Gastrocnemius medialis (tissue), 4 donors: ENCODE data around the gene ADORA2A. TPM values are rescaled to one million over a fixed set of nuclear protein-coding genes. Genes with fewer than 3 reads are reported as not detected.

Source experiments
- ATAC-seq, 2 donors: fragments of 150-250 bp; one replicate each; pipeline ENCODE4 v1.9.1; 2016
- DNase-seq, 2 donors: peaks; one replicate each; pipeline ENCODE4 v3.0.0-alpha.2; 2019
- H3K27ac ChIP-seq, 4 donors: fragments of 200-600 bp; sonication (generic); 1 replicate in 1 of 4; 2 replicates in 3 of 4; pipeline ENCODE4 v1.5.1; 2016 to 2018; ENCODE audit warnings: mild to moderate bottlenecking in 2 of 4, moderate library complexity in 1 of 4
- H3K27me3 ChIP-seq, 3 donors: fragments of 200-600 bp; sonication (generic) in 2 of 3; 1 replicate in 1 of 3; 2 replicates in 2 of 3; pipeline versions ENCODE4 v1.5.1 to v1.6.0; 2016 to 2019; ENCODE audit warnings: mild to moderate bottlenecking in 1 of 3, moderate library complexity in 1 of 3
- H3K36me3 ChIP-seq, 2 donors: fragments of 200-600 bp; sonication (generic) in 1 of 2; one replicate each; pipeline ENCODE4 v1.5.1; 2017 to 2018
- H3K4me1 ChIP-seq, 2 donors: fragments of 200-600 bp; sonication (generic) in 1 of 2; one replicate each; pipeline ENCODE4 v1.5.1; 2016 to 2017; ENCODE audit warnings: mild to moderate bottlenecking in 2 of 2
- H3K4me3 ChIP-seq, 4 donors: fragments of 200-600 bp; sonication (generic) in 3 of 4; 1 replicate in 1 of 4; 2 replicates in 3 of 4; pipeline ENCODE4 v1.5.1; 2016 to 2019; ENCODE audit warnings: mild to moderate bottlenecking in 2 of 4
- H3K9me3 ChIP-seq, 3 donors: fragments of 200-600 bp; sonication (generic) in 2 of 3; 1 replicate in 1 of 3; 2 replicates in 2 of 3; pipeline ENCODE4 v1.5.1; 2016 to 2019
- CTCF ChIP-seq, 5 experiments: fragments of 450-650 bp in 3 of 5; fragments of 200-600 bp in 2 of 5; sonication (generic) in 2 of 5; IDR thresholded peaks in 4 of 5; conservative IDR thresholded peaks in 1 of 5; 1 replicate in 4 of 5; 2 replicates in 1 of 5; pipeline ENCODE4 v1.5.1; 2016 to 2019; ENCODE audit warnings: antibody characterized with exemption in 5 of 5, mild to moderate bottlenecking in 3 of 5, moderate library complexity in 3 of 5
- POLR2A ChIP-seq, 2 donors: fragments of 450-650 bp; IDR thresholded peaks; one replicate each; pipeline ENCODE4 v1.6.1; 2017; ENCODE audit warnings: antibody characterized with exemption in 2 of 2, mild to moderate bottlenecking in 2 of 2, moderate library complexity in 2 of 2
- in situ Hi-C, 4 donors: fragments of 200-750 bp; cut with MboI; loops; one replicate each; pipeline versions ENCODE4 v1.15.0 to v1.8.0; 2017; ENCODE audit warnings: low sequenced_read_pairs in 4 of 4
- intact Hi-C: fragments of 100-400 bp; cut with DNase I; formaldehyde crosslinking; loops from one replicate; pipeline ENCODE4 v1.15.1; 2023; ENCODE audit warnings: low total_unique reads
- total RNA-seq, 4 donors: library from RNA; depleted of rRNA; stranded (reverse); fragments of >200 nt; gene quantifications; one replicate each; pipeline versions ENCODE4 v1.1.0 to v1.2.3, GENCODE V29; 2016

ADORA2A gene
- total RNA-seq, 4 donors from 2014 or later, result 0.39 to 3.6 (median 1.2) TPM

DNA sequence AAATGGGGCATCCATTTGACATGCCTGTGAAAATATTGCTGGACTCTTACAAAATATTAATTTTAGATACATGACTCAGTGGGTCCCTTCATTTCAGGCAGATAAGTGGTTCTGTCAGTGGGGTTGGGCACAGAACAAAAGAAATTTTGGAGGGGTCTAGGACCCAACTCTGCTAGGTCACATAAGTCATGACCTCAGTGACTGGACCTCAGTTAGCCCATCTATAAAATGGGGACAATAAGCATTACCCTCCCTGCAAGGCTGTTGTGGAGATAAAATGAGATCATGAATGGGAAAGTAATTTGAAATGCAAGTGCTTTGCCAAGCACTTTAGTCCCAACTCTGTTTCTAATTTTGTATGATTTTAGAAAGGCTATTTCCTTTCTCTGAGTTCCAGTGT lies 23.8 kb downstream of the ADORA2A start:
- no peak for DNase-seq
- intact Hi-C loops (no loop called here), in situ Hi-C loops (no loop called here)
- no peak for TF ChIP-seq CTCF (IDR thresholded peaks at IDR 0.05 in 4 of 5, conservative IDR thresholded peaks at IDR 0.05 in 1 of 5)
- no peak for TF ChIP-seq POLR2A (IDR thresholded peaks at IDR 0.05)
- peaks cover 0 to 14% of the 10 kb centered on the region in 2 donors for H3K4me1 ChIP-seq
- H3K9me3 ChIP-seq, result no peaks in the 10 kb centered on the region
- no peak overlapping the region for H3K27ac ChIP-seq
- no peaks in the 10 kb centered on the region for H3K27me3 ChIP-seq
- no peaks in the 10 kb centered on the region for H3K36me3 ChIP-seq
- no peak overlapping the region for H3K4me3 ChIP-seq
- ATAC-seq, result no peak

GRCh38 chr22:24453853-24454252 lies 26.5 kb downstream of the ADORA2A start:
- Histone ChIP-seq H3K9me3 (no peaks in the 10 kb centered on the region), H3K4me1 (peaks cover 0 to 15% of the 10 kb centered on the region in 2 donors), H3K36me3 (no peaks in the 10 kb centered on the region), H3K4me3 (no peak overlapping the region), H3K27ac (no peak overlapping the region), H3K27me3 (no peaks in the 10 kb centered on the region)
- DNase-seq (no peak), ATAC-seq (no peak)
- intact Hi-C loops, result no loop called here
- in situ Hi-C loops, result no loop called here
- TF ChIP-seq POLR2A (IDR thresholded peaks at IDR 0.05) (no peak), CTCF (IDR thresholded peaks at IDR 0.05 in 4 of 5, conservative IDR thresholded peaks at IDR 0.05 in 1 of 5) (no peak)

DNA sequence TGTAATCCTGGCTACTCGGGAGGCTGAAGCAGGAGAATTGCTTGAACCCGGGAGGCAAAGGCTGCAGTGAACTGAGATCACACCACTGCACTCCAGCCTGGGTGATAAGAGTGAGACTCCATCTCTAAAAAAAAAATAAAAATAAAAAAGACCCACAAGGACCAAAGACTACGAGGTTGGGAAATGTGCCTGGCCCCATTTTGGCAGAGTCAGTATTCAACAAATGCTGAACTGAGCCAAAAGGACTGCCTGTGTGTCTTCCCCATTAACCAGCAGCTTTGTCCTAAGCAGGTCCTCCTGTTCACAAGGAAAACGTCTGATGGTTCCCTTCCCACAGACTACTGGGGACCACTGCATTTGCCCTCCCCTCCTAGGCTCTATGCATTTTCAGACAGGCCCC lies 27.6 kb downstream of the ADORA2A start:
- no peak for ATAC-seq
- H3K4me1 ChIP-seq, result peaks cover 0 to 15% of the 10 kb centered on the region in 2 donors
- H3K27ac ChIP-seq, result no peak overlapping the region
- no peaks in the 10 kb centered on the region for H3K27me3 ChIP-seq
- DNase-seq, result no peak
- no peaks in the 10 kb centered on the region for H3K9me3 ChIP-seq
- intact Hi-C loops, result no loop called here
- in situ Hi-C loops, result no loop called here
- H3K36me3 ChIP-seq, result no peaks in the 10 kb centered on the region
- H3K4me3 ChIP-seq, result no peak overlapping the region
- TF ChIP-seq CTCF (IDR thresholded peaks at IDR 0.05 in 4 of 5, conservative IDR thresholded peaks at IDR 0.05 in 1 of 5) (no peak), POLR2A (IDR thresholded peaks at IDR 0.05) (no peak)

DNA sequence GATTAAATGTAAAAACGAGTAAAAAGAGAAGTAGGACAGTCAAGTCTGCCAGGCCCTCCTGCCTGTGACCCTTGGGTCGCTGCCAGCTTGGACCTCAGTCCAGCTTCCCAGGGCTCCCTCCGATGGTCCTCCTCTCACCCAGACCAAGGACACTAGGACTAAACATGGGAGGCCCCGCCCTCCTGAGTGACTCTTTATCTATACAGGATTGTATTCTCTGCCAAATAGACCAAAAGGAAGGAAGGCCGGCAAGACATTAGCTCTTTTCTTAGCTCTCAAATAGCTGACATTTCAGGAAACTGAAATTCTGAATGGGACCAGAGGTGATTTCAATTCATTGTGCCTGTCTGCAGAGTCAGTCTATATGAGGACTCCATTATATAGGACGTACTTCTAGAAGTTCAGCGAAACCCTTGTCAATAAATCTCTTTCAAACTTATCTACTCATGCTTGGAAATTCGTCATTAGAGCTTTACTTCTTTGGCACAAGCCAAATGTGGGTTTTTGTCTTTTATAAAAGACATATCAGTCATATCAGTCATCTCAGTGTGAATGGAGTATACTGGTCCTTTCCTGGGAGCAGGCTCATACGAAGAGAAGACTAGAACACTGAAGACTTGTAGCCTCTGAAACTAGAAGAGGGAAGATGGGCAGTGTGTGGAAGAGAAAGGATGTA lies 28.5 kb downstream of the ADORA2A start:
- Histone ChIP-seq H3K36me3 (no peaks in the 10 kb centered on the region), H3K27me3 (no peaks in the 10 kb centered on the region), H3K4me1 (peaks cover 0 to 11% of the 10 kb centered on the region in 2 donors), H3K27ac (no peak overlapping the region), H3K4me3 (no peak overlapping the region), H3K9me3 (no peaks in the 10 kb centered on the region)
- TF ChIP-seq CTCF (IDR thresholded peaks at IDR 0.05 in 4 of 5, conservative IDR thresholded peaks at IDR 0.05 in 1 of 5) (no peak), POLR2A (IDR thresholded peaks at IDR 0.05) (no peak)
- intact Hi-C loops, result no loop called here
- no peak for DNase-seq
- ATAC-seq, result no peak
- in situ Hi-C loops, result no loop called here
